ENCODE measurements around the gene PDE7B. TPM values are rescaled to one million over a fixed set of nuclear protein-coding genes. Genes with fewer than 3 reads are reported as not detected.

Gene PDE7B
- total RNA-seq, 2 experiments from 2014 or later, result 0.73 to 1.1 TPM

GRCh38 chr6:136181512-136181833 lies 330.0 kb downstream of the PDE7B start:
- Mint-ChIP-seq H3K27ac (no peak overlapping the region), H3K36me3 (ENCODE audit: low read depth) (no peaks in the 10 kb centered on the region), H3K4me1 (no peaks in the 10 kb centered on the region), H3K9me3 (ENCODE audit: low read depth) (no peaks in the 10 kb centered on the region), H3K4me3 (no peak overlapping the region), H3K27me3 (no peaks in the 10 kb centered on the region)
- intact Hi-C loops (cut with DNase I, micrococcal nuclease), result no loop called here
- ChIA-PET CTCF (interaction anchor here (0.6 kb wide), 1 partner anchor 859 kb away, joined by 3 read pairs; no protein-coding TSS in a partner anchor), POLR2A (no interaction called here)
- DNase-seq (no peak), ATAC-seq (no peak)

- intact Hi-C loops (cut with DNase I, micrococcal nuclease), result no loop called here
- CTCF ChIA-PET, result interaction anchor here (0.6 kb wide), 1 partner anchor 859 kb away, joined by 3 read pairs; no protein-coding TSS in a partner anchor
- DNase-seq (no peak), ATAC-seq (no peak)
- POLR2A ChIA-PET, result no interaction called here
- Mint-ChIP-seq H3K36me3 (ENCODE audit: low read depth) (no peaks in the 10 kb centered on the region), H3K4me3 (no peak overlapping the region), H3K27me3 (no peaks in the 10 kb centered on the region), H3K9me3 (ENCODE audit: low read depth) (no peaks in the 10 kb centered on the region), H3K27ac (no peak overlapping the region), H3K4me1 (no peaks in the 10 kb centered on the region)
These were observed 330.4 kb downstream of the PDE7B start for GRCh38 chr6:136181861-136182260.

- Mint-ChIP-seq H3K27ac (no peak overlapping the region), H3K4me1 (no peaks in the 10 kb centered on the region), H3K27me3 (no peaks in the 10 kb centered on the region), H3K9me3 (ENCODE audit: low read depth) (no peaks in the 10 kb centered on the region), H3K4me3 (no peak overlapping the region), H3K36me3 (ENCODE audit: low read depth) (no peaks in the 10 kb centered on the region)
- CTCF ChIA-PET, result interaction anchor here (0.6 to 1.3 kb wide), 2 partner anchors 152 to 260 kb away, joined by 5 to 8 read pairs; no protein-coding TSS in a partner anchor
- no peak for DNase-seq
- no peak for ATAC-seq
- POLR2A ChIA-PET, result no interaction called here
- intact Hi-C loops (cut with DNase I, micrococcal nuclease), result no loop called here
These were observed 333.2 kb downstream of the PDE7B start for GRCh38 chr6:136184738-136185137.

- H3K27me3 Mint-ChIP-seq, result no peaks in the 10 kb centered on the region
- no peak overlapping the region for H3K27ac Mint-ChIP-seq
- no peak for ATAC-seq
- H3K4me1 Mint-ChIP-seq, result no peaks in the 10 kb centered on the region
- no peak overlapping the region for H3K4me3 Mint-ChIP-seq
- H3K9me3 Mint-ChIP-seq (ENCODE audit: low read depth), result no peaks in the 10 kb centered on the region
- no peaks in the 10 kb centered on the region for H3K36me3 Mint-ChIP-seq (ENCODE audit: low read depth)
- ChIA-PET POLR2A (no interaction called here), CTCF (no interaction called here)
- no peak for DNase-seq
- intact Hi-C loops (cut with DNase I, micrococcal nuclease), result no loop called here
These were observed 334.9 kb downstream of the PDE7B start for GRCh38 chr6:136186363-136186762.

GRCh38 chr6:136188486-136188885 lies 337.0 kb downstream of the PDE7B start:
- Mint-ChIP-seq H3K36me3 (ENCODE audit: low read depth) (no peaks in the 10 kb centered on the region), H3K27ac (no peak overlapping the region), H3K27me3 (no peaks in the 10 kb centered on the region), H3K4me1 (no peaks in the 10 kb centered on the region), H3K4me3 (no peak overlapping the region), H3K9me3 (ENCODE audit: low read depth) (no peaks in the 10 kb centered on the region)
- intact Hi-C loops (cut with DNase I, micrococcal nuclease), result no loop called here
- CTCF ChIA-PET, result interaction anchor here (0.6 kb wide), 1 partner anchor 532 kb away, joined by 4 read pairs; no protein-coding TSS in a partner anchor
- DNase-seq (no peak), ATAC-seq (no peak)
- POLR2A ChIA-PET, result no interaction called here

- CTCF ChIA-PET, result no interaction called here
- intact Hi-C loops (cut with DNase I, micrococcal nuclease), result no loop called here
- Mint-ChIP-seq H3K36me3 (ENCODE audit: low read depth) (no peaks in the 10 kb centered on the region), H3K4me3 (no peak overlapping the region), H3K27me3 (peaks cover 2% of the 10 kb centered on the region), H3K27ac (no peak overlapping the region), H3K4me1 (no peaks in the 10 kb centered on the region), H3K9me3 (ENCODE audit: low read depth) (no peaks in the 10 kb centered on the region)
- ATAC-seq (no peak), DNase-seq (no peak)
- POLR2A ChIA-PET, result no interaction called here
These were observed 337.6 kb downstream of the PDE7B start for GRCh38 chr6:136189104-136189503.

GRCh38 chr6:136191606-136192312 lies 340.3 kb downstream of the PDE7B start:
- H3K27me3 Mint-ChIP-seq, result peaks cover 2% of the 10 kb centered on the region
- CTCF ChIA-PET, result interaction anchor here (0.5 kb wide), 1 partner anchor 159 kb away, joined by 3 read pairs; no protein-coding TSS in a partner anchor
- no peak overlapping the region for H3K4me3 Mint-ChIP-seq
- no peak for ATAC-seq
- no peaks in the 10 kb centered on the region for H3K36me3 Mint-ChIP-seq (ENCODE audit: low read depth)
- no peaks in the 10 kb centered on the region for H3K9me3 Mint-ChIP-seq (ENCODE audit: low read depth)
- POLR2A ChIA-PET, result no interaction called here
- H3K27ac Mint-ChIP-seq, result no peak overlapping the region
- intact Hi-C loops (cut with DNase I, micrococcal nuclease), result no loop called here
- no peak for DNase-seq
- H3K4me1 Mint-ChIP-seq, result no peaks in the 10 kb centered on the region

GRCh38 chr6:136192902-136193301 lies 341.4 kb downstream of the PDE7B start:
- no peaks in the 10 kb centered on the region for H3K36me3 Mint-ChIP-seq (ENCODE audit: low read depth)
- H3K4me3 Mint-ChIP-seq, result no peak overlapping the region
- no peak for ATAC-seq
- H3K27ac Mint-ChIP-seq, result no peak overlapping the region
- H3K27me3 Mint-ChIP-seq, result peaks cover 2% of the 10 kb centered on the region
- DNase-seq, result no peak
- H3K9me3 Mint-ChIP-seq (ENCODE audit: low read depth), result no peaks in the 10 kb centered on the region
- intact Hi-C loops (cut with DNase I, micrococcal nuclease), result no loop called here
- peaks cover 2% of the 10 kb centered on the region for H3K4me1 Mint-ChIP-seq
- ChIA-PET CTCF (interaction anchor here (2.4 kb wide), 1 partner anchor 34 kb away, joined by 8 read pairs; no protein-coding TSS in a partner anchor), POLR2A (no interaction called here)

- ChIA-PET POLR2A (no interaction called here), CTCF (interaction anchor here (0.9 kb wide), 1 partner anchor 25 kb away, joined by 3 read pairs; no protein-coding TSS in a partner anchor)
- no peak for ATAC-seq
- Mint-ChIP-seq H3K9me3 (ENCODE audit: low read depth) (no peaks in the 10 kb centered on the region), H3K27me3 (peaks cover 6% of the 10 kb centered on the region), H3K4me1 (peaks cover 2% of the 10 kb centered on the region), H3K36me3 (ENCODE audit: low read depth) (no peaks in the 10 kb centered on the region), H3K27ac (no peak overlapping the region), H3K4me3 (no peak overlapping the region)
- no peak for DNase-seq
- intact Hi-C loops (cut with DNase I, micrococcal nuclease), result no loop called here
These were observed 350.2 kb downstream of the PDE7B start for GRCh38 chr6:136201732-136202131.

GRCh38 chr6:136208783-136209182 lies 357.3 kb downstream of the PDE7B start:
- Mint-ChIP-seq H3K36me3 (ENCODE audit: low read depth) (no peaks in the 10 kb centered on the region), H3K27me3 (no peaks in the 10 kb centered on the region), H3K9me3 (ENCODE audit: low read depth) (no peaks in the 10 kb centered on the region), H3K27ac (no peak overlapping the region), H3K4me1 (no peaks in the 10 kb centered on the region), H3K4me3 (no peak overlapping the region)
- DNase-seq (no peak), ATAC-seq (no peak)
- ChIA-PET CTCF (no interaction called here), POLR2A (no interaction called here)
- intact Hi-C loops (cut with DNase I, micrococcal nuclease), result no loop called here

- Mint-ChIP-seq H3K27me3 (no peaks in the 10 kb centered on the region), H3K4me1 (no peaks in the 10 kb centered on the region), H3K27ac (no peak overlapping the region), H3K36me3 (ENCODE audit: low read depth) (no peaks in the 10 kb centered on the region), H3K4me3 (no peak overlapping the region), H3K9me3 (ENCODE audit: low read depth) (no peaks in the 10 kb centered on the region)
- ATAC-seq (no peak), DNase-seq (no peak)
- intact Hi-C loops (cut with DNase I, micrococcal nuclease), result no loop called here
- CTCF ChIA-PET, result no interaction called here
- POLR2A ChIA-PET, result interaction anchor here (0.6 kb wide), 1 partner anchor 110 kb away, joined by 3 read pairs; no protein-coding TSS in a partner anchor
These were observed 358.0 kb downstream of the PDE7B start for GRCh38 chr6:136209496-136209895.

- ATAC-seq (no peak), DNase-seq (no peak)
- Mint-ChIP-seq H3K9me3 (ENCODE audit: low read depth) (no peaks in the 10 kb centered on the region), H3K27me3 (no peaks in the 10 kb centered on the region), H3K4me3 (no peak overlapping the region), H3K36me3 (ENCODE audit: low read depth) (no peaks in the 10 kb centered on the region), H3K27ac (no peak overlapping the region), H3K4me1 (no peaks in the 10 kb centered on the region)
- ChIA-PET POLR2A (interaction anchor here (0.6 kb wide), 1 partner anchor 109 kb away, joined by 3 read pairs; no protein-coding TSS in a partner anchor), CTCF (interaction anchor here (0.6 to 0.9 kb wide), 2 partner anchors 40 to 53 kb away, joined by 3 to 4 read pairs; no protein-coding TSS in a partner anchor)
- intact Hi-C loops (cut with DNase I, micrococcal nuclease), result no loop called here
These were observed 359.1 kb downstream of the PDE7B start for GRCh38 chr6:136210398-136211165.
